ENCODE results near the gene LUC7L.
"Not testable (repeated sequence)": the region's sequence is repeated elsewhere in the genome, so short reads cannot be mapped to it uniquely, and the experiment has no call there.

Gene LUC7L

DNA sequence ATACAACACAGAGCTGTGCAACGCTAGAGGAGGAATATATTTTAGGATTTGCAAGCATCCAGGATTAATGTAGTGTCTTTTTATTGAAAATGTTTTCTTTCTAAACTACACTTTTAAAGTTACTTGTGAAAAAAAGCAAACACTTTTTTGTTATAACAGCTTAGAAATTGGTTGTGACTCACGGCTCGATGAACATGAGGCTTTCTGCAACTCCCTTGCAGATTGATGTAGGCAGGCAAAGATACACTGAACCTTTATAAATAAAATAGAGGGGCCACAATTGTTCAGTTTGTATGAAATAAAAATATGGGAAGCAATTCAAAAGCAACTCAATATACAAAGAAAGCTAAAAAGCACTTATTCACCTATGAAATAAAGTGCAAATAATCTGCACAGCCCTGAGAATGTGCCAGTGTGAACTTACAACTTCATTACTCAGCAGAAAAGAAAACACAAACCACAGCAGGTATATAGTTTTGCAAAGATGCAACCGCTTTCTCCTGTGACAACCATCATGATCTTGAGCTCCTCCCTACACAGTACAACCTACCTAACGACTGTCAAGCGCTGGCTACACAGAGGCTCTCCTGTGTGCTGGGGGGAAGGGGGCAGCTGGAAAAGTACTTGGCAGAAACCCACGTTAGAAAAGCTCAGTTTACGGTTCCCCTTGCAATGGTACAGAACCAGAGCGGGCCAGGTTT lies 948 bp downstream of the LUC7L start:
- DNase-seq = peak; percentile 13

DNA sequence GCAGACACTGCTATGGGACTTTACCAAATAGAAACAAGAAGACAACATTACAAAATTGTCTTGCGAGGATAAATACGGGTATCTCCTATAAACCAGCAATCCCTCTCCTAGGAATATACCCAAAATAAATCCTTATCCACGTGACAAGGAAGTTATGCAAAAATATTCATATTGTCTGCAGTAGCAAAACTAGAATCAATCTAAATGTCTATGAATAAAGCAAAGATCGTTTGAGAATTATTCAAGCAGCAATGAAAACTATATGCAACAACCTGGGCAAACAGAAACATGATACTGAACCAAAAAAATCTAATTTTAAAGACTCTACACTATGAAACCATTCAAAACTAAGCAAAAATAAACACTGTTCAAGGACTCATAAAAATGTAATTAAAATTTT lies 9.2 kb downstream of the LUC7L start:
- no peak for DNase-seq

DNA sequence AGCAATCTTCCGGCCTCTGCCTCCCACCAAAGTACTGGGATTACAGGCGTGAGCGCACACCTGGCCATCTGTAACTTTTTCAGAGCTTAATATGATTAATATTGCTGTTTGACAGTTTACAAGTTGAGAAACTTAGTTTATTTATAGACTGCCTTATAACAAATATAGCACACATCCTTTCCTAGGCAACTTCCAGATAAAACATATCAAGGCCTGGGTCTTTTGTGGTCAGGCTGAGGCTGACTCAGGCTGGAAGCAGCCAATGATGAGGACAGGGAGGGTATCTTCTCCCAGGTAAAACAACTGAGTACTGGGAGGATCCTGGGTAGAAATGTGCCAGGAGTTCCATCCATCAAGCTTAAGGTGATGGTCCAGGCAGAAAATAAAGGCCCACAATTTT lies 16.2 kb downstream of the LUC7L start:
- DNase-seq = no peak

DNA sequence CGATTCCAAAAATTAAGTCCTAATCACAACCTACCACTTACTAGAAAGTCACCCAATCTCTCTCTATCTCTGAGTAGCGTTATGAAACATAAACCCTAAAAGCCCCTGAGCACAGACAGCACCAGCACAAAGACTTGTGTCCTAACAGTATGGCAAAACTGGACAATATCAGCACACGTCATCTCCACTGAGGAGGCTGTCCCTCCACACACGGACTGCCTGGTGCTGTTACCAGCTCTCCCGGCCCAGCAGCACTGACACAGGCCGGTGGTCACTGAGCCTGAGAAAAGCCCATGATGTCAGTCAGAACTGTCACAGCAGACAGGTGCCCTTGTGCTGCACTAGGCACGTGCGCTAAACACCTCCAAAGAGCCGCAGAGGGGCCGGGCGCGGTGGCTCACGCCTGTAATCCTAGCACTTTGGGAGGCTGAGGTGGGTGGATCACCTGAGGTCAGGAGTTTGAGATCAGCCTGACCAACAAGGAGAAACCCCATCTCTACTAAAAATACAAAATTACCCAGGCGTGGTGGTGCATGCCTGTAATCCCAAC lies 17.5 kb downstream of the LUC7L start:
- not testable (repeated sequence) for DNase-seq

DNA sequence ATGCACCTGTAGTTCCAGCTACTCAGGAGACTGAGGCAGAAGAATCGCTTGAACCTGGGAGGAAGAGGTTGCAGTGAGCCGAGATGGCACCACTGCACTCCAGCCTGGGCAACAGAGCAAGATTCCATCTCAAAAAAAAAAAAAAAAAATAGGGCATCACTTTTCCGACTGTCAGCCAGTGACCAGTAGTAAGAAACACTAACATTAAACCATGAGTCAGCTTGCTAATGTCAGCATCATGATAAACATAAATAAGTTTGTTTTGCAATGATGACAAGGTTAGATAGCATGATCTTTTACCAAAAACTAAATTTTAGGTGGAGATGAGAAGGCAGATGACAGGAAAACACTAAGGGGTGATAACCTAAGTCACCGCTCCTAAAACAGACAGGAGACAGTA lies 19.9 kb downstream of the LUC7L start:
- DNase-seq = not testable (repeated sequence)

DNA sequence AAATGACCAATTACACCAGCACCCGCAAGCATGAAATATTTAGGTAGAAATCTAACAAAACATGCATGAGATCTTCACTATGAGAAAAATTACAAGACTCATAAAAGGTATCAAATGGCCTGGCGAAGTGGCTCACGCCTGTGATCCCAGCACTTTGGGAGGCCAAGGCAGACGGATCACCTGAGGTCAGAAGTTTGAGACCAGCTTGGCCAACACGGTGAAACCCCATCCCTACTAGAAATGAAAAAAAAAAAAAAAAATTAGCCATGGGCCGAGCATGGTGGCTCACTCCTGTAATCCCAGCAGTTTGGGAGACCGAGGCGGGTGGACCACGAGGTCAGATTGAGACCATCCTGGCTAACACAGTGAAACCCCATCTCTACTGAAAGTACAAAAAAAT lies 25.2 kb downstream of the LUC7L start:
- DNase-seq = not testable (repeated sequence)

DNA sequence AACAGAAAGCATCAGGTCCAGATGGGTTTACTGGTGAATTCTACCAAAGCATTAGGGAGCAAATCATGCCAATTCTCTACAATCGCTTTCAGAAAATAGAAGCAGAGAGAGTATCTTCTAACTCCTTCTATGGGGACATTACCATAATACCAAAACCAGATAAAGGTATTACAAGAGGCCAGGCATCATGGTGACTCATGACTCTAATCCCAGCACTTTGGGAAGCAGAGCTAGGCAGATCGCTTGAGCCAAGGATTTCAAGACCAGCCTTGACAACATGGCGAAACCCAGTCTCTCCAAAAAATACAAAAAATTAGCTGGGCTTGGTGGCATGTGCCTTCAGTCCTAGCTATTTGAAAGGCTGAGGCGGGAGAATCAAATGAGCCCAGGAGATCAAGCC lies 26.0 kb downstream of the LUC7L start:
- DNase-seq = no peak

DNA sequence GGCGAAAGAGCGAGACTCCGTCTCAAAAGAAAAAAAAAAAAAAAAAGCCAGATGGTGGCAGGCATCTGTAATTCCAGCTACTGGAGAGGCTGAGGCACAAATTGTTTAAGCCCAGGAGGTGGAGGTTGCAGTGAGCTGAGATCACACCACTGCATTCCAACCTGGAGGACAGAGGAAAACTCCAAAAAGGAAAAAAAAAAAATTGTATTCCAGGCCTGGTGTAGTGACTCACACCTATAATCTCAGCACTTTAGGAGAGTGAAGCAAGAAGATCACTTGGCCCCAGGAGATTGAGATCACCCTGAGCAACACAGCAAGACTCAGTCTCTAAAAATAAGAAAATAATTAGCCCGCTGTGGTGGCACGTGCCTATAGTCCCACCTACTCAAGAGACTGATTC lies 28.9 kb downstream of the LUC7L start:
- DNase-seq = no peak

DNA sequence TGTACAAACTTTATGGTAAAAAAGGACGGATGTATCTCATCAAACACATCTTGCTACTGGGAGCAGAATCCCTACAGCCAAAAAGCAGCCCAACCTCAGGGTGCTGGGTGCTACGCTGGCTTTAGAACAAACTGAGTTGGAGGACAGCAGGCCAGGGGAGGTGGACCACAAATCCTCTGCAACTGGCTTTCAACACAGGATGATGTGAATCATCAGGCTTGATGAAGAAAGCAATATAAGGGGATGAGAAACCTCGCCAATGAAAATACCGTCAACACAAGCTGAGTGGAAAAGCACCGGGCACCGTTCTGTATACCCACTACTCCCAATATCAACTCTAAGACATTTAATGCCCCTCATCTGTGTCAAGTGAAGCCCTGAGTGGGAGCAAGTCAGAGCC lies 34.7 kb downstream of the LUC7L start:
- DNase-seq = no peak

DNA sequence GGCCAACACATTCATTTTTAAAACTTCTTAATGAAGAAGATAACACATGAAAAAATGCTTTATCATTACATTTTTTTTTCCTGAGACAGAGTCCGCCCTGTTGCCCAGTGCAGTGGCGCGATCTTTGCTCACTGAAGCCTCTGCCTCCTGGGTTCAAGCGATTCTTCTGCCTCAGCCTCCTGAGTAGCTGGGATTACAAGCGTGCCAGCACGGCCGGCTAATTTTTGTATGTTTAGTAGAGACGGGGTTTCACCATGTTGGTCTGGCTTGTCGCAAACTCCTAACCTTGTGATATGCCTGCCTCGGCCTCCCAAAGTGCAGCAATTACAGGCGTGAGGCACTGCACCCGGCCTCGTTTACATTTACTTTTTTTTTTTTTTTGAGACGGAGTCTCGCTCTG lies 35.8 kb downstream of the LUC7L start:
- DNase-seq = no peak

DNA sequence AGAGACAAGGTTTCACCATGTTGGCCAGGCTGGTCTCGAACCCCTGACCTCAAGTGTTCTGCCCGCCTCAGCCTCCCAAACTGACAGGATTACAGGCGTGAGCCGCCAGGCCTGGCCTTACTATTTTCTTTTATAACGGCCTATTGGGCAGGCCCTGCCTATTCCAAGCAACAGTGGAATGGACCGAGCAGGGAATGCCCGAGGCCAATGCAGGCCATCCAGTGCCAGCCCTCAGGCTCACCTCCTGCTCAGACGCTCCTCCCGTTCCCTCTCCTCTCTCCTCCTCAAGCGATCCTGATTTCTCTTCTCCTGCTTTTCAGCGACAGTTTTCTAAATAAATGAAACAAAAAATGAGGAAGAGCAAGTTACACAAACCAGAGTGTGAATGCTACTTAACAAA lies 36.6 kb downstream of the LUC7L start:
- no peak for DNase-seq

DNA sequence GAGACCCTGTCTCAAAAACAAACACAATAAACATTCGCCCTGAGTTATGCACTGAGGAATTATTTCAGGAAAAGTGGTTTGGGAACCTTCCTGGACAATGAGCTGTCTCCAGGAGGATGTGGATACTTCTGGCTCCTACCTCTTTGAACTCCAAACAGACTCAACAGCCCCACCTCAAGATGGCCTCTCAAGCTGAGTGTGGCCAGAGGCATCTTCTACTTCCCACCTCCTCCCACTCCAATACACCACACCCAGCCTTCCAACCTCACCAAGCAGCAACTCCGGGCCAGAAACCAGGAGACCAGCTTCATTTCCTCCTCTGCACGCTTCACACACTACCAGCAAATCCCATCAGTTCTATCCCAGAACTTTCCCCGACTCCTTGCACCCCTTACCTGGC lies 37.4 kb downstream of the LUC7L start:
- no peak for DNase-seq

DNA sequence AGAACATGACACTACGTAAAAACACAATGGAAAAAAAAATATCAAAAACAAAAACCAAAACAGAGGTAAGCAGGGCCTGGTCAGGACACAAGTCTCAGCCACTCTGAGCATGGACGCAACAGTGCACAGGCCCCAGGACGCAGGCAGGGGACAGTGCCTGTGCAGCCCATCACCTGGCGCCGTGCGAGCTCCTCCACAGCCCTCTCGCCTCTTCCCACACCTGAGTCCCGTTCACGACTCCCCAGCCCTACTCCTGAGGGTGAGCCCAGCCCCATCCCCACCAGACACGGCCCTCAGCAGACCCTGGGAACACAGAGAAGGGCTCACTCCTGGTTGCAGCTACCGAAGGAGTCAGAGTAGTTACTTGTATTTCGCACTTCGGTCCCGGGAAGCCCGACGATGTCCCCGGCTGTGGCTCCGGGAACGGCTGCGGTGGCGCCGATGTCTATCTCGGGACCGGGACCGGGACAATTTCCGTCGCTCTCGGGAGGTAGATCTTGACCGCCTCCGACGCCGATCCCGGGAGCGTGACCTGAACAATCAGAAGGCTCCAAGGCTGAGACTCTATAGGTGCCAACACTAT lies 39.6 kb downstream of the LUC7L start:
- DNase-seq = no peak

DNA sequence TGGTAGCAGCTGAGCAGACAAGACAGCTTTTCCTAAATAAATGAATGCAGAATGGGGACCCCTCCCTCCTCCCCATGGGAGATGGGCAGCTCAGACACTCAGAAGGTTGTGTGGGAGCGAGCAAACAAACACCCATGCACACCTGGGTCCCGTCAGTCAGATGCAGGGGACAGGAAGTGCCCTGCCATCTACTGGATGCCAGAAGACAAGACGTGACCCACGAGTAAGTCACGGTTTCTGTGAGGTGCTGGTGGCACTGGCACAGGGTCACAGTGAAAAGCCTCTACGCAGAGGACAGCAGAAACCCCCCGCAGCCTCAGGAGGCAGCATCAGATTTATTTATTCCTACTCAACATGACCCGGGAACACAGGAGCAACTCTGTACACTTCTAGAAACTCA lies 40.6 kb downstream of the LUC7L start:
- DNase-seq = peak; percentile 31

DNA sequence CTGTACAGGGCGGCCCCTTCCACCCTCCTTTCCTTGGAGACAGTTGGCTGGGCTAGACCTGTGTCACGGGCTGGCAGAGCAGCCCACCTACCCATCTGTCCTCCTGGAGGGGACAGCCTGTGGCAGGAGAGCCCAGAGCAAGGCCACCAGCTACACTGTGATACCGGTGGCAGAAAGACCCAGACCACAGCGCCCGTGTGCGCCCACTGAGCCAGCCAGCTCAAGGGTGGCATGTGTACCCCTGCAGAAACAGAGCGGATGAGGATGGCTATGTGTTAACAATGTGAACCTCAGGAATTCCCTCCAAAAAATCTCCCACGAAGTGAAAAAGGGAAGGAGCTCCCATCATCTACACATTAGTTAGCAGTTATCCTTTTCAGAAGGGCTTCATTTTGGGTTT lies 41.9 kb downstream of the LUC7L start:
- DNase-seq = no peak

DNA sequence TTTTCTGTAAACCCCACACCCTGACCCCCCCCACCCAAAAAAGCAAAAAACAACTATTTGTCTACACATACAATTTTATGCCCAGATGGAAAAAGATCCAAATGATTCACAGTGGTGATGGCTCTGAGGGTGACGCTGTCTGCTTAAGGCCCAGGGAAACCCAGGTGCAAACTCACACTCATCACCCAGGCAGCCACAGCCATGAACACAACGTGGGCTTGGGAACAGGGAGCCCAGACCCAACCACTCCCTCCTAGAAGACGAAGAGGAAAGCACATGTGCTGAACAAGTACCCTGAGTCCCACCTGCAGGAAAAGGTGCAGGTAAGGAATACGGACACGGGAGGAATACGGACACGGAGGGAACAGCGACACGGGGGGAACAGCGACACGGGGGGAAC lies 43.6 kb downstream of the LUC7L start:
- DNase-seq = no peak

DNA sequence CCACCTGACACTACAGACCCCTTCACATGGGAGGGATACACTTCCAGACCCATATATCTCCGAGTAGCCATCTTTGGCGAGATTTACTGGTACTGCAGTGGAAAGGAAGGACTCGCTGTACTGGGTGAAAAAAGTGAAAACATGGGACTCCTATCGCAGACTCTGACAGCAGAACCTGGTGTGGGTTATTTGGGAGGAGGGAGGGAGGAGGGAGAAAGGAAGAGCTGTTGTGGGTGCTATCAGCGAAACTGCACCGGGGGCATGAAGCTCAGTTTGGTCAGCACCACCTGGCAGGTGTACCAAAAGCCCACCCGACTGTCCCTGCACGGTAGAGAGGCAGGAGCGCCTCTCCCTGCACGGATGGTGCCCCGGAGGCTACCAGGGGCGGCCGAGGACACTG lies 44.0 kb downstream of the LUC7L start:
- DNase-seq = no peak

DNA sequence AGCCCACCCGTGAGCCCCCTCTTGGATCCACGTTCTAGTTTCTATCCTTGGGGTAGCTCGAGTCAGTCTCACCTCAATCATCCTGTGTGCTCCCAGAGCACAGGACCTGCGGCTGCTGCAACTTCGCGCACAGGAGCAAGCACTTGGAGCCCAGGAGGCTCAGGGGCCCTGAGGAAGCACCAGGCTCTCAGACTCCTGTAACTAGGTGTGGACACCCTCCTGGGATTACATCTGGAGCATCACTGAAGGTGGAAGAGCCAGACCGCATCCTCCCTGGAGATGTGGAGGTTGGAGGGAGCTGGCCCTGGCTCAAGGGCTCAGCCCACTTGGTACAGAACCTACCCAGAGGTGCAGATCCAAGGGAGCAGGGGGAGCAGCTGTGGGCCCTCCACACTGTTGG lies 46.2 kb downstream of the LUC7L start:
- no peak for DNase-seq

DNA sequence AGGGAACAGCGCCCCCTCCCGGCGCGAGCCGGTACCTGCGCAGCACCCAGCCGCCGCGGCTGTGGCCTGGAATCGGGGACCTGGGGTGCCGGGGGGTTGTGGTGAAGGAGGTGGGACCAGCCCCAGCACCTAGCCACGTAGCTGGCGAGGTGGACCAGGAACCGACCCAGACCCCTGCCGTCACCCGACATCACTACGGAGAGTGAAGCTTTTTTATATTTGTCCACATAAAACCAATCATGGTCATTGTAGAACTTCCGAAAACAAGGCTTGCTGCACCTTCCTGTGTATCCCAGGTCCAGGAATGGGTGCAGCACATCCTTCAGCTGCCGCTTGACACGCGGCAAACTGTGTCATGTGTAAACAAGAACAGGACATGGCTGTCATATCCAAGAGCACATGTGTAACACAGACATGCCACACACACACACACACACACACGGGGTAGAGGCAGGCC lies 47.7 kb downstream of the LUC7L start:
- peak; percentile 85 for DNase-seq

DNA sequence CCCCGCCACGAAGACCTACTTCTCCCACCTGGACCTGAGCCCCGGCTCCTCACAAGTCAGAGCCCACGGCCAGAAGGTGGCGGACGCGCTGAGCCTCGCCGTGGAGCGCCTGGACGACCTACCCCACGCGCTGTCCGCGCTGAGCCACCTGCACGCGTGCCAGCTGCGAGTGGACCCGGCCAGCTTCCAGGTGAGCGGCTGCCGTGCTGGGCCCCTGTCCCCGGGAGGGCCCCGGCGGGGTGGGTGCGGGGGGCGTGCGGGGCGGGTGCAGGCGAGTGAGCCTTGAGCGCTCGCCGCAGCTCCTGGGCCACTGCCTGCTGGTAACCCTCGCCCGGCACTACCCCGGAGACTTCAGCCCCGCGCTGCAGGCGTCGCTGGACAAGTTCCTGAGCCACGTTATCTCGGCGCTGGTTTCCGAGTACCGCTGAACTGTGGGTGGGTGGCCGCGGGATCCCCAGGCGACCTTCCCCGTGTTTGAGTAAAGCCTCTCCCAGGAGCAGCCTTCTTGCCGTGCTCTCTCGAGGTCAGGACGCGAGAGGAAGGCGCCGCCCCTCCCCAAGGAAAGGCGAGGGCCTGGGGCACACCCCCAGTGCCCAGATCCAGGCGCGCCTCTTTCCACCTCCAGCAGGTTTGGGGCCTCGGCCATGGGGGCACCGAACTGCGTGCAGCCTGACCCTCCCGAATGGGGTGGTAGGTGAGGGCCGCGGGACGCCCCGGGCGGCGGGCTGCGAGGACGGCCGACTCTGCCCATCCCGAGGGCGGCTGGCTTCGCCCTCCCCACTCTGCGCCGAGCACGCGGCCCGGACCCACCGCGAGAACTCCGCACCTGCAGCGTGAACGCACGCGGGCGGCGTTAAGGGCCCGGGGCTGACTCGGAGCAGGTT lies 48.3 kb downstream of the LUC7L start:
- DNase-seq = no peak

DNA sequence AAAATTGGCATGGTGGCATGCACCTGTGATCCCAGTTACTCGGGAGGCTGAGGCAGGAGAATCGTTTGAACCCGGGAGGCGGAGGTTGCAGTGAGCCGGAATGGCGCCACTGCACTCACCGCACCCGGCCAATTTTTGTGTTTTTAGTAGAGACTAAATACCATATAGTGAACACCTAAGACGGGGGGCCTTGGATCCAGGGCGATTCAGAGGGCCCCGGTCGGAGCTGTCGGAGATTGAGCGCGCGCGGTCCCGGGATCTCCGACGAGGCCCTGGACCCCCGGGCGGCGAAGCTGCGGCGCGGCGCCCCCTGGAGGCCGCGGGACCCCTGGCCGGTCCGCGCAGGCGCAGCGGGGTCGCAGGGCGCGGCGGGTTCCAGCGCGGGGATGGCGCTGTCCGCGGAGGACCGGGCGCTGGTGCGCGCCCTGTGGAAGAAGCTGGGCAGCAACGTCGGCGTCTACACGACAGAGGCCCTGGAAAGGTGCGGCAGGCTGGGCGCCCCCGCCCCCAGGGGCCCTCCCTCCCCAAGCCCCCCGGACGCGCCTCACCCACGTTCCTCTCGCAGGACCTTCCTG lies 49.1 kb downstream of the LUC7L start, which contains the start of gene HBQ1:
TSS of gene HBQ1 (plus strand) at position 359 of the 575 bp plus-strand sequence. CDS start at position 387, 28 bp downstream.
- no peak for DNase-seq

DNA sequence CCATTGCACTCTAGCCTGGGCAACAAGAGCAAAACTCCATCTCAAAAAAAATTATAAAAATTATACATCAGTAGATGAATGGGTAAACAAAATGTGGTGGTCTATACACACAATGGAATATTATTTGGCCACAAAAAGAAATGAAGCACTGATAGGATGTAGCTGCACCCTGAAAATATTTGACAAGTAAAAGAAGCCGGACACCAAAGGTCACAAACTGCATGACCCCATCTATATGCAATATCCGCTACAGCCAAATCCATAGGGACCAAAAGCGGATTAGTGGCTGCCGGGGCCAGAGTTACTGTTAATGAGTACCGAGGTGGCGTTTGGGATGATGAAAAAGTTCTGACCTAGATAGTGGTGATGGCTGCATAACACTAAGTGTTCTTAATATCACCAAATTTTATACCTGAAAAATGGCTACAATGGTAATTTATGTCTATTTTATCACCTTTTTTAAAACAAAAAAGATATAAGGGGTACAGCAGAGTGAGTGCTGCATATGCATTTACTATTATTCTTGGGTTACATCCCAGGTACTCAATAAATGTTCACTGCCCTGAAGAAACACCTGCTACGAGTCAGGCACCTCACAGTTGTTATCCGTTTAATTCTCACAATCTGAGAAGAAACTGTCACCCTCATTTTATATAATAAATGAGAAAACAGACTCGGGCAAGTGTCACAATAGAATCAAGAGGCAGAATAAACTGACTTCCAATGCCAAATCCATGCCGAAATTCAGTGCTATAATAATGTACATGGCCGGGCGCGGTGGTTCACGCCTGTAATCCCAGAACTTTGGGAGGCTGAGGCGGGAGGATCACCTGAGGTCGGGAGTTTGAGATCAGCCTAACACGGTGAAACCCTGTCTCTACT lies 49.8 kb downstream of the LUC7L start:
- DNase-seq = no peak
